ENCODE results near the gene PDIA6.
A peak's percentile ranks its signal among the peaks of the same experiment; 100 is the strongest.
"Not testable (repeated sequence)": the region's sequence is repeated elsewhere in the genome, so short reads cannot be mapped to it uniquely, and the experiment has no call there.

Gene PDIA6

GRCh38 chr2:10820978-10821695, 8.6 kb upstream of the PDIA6 start:
- H3K4me1 Mint-ChIP-seq, result no peaks in the 10 kb centered on the region
- no peak for DNase-seq (ENCODE audit: low spot score in 2 of 2)
- no peak overlapping the region for H3K27ac Mint-ChIP-seq
- ATAC-seq, result no peak
- H3K4me3 Mint-ChIP-seq, result no peak overlapping the region
- no peaks in the 10 kb centered on the region for H3K9me3 Mint-ChIP-seq
- no peaks in the 10 kb centered on the region for H3K36me3 Mint-ChIP-seq

- no peaks in the 10 kb centered on the region for H3K36me3 Mint-ChIP-seq
- ATAC-seq, result no peak
- no peak overlapping the region for H3K27ac Mint-ChIP-seq
- no peak for DNase-seq (ENCODE audit: low spot score in 2 of 2)
- H3K4me1 Mint-ChIP-seq, result no peaks in the 10 kb centered on the region
- no peaks in the 10 kb centered on the region for H3K9me3 Mint-ChIP-seq
- no peak overlapping the region for H3K4me3 Mint-ChIP-seq
Observed at GRCh38 chr2:10820562-10820961, 8.0 kb upstream of the PDIA6 start.

DNA sequence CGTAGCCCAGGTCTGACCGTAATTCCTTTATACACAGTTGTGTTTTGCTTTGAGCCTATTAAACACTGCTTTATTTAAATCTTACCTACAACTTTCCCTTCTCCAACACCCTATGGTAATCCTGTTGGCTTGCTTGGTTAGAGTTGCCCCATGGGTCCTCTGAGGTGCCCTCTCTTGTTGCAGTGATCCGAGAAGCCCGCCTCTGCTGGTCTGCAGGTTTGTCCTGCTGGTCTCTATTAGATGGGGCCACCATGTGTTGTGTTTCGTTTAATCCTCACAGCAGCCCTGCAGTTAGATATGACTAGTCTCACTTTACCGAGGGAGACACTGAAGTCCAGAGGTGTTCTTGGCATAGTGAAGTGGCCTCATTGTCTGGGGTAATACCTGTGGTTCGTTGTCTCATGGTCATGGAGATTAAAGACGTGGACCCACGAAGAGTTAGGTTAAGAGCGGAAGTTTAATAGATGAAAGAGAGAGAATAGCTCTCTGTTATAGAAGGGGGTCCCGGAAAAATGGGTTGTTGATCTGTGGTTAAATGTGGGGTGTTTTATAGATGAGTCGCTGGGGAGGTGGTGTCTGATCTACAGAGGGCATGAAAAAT, 7.2 kb upstream of the PDIA6 start:
- no peak overlapping the region for H3K27ac Mint-ChIP-seq
- no peaks in the 10 kb centered on the region for H3K36me3 Mint-ChIP-seq
- H3K4me3 Mint-ChIP-seq, result no peak overlapping the region
- no peak for ATAC-seq
- no peak for DNase-seq (ENCODE audit: low spot score in 2 of 2)
- H3K9me3 Mint-ChIP-seq, result no peaks in the 10 kb centered on the region
- H3K4me1 Mint-ChIP-seq, result no peaks in the 10 kb centered on the region

DNA sequence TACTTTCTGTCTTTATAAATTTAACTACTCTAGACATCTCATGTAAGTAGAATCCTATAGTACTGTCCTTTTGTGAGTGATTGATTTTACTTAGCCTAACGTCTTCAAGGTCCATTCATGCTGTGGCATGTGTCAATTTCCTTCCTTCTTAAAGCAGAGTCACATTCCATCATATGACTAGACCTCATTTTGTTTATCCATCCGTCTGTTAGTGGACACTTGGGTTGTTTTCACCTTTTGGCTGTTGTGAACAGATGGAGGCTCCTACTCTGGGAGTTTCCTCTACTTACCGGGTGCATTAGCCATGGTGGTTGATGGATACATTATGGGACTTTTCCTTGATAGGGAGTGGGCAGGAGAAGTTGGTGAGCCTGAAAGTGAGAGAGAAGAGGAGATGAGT, 6.4 kb upstream of the PDIA6 start:
- ATAC-seq, result no peak
- Mint-ChIP-seq H3K36me3 (no peaks in the 10 kb centered on the region), H3K4me3 (no peak overlapping the region), H3K27ac (no peak overlapping the region), H3K4me1 (no peaks in the 10 kb centered on the region), H3K9me3 (no peaks in the 10 kb centered on the region)
- no peak for DNase-seq (ENCODE audit: low spot score in 2 of 2)

DNA sequence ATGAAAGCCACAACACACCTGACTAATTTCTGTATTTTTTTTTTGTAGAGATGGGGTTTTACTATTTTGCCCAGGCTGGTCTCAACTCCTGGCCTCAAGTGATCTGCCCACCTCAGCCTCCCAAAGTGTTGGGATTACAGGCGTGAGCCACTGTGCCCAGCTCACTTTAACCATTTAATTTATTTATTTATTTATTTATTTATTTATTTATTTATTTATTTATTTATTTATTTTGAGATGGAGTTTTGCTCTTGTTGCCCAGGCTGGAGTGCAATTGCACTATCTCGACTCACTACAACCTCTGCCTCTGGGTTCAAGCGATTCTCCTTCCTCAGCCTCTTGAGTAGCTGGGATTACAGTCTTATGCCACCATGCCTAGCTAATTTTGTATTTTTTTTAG, 5.7 kb upstream of the PDIA6 start:
- not testable (repeated sequence) for H3K4me1 Mint-ChIP-seq; H3K36me3 Mint-ChIP-seq; ATAC-seq; DNase-seq (ENCODE audit: low spot score in 2 of 2); H3K4me3 Mint-ChIP-seq; H3K9me3 Mint-ChIP-seq; H3K27ac Mint-ChIP-seq

DNA sequence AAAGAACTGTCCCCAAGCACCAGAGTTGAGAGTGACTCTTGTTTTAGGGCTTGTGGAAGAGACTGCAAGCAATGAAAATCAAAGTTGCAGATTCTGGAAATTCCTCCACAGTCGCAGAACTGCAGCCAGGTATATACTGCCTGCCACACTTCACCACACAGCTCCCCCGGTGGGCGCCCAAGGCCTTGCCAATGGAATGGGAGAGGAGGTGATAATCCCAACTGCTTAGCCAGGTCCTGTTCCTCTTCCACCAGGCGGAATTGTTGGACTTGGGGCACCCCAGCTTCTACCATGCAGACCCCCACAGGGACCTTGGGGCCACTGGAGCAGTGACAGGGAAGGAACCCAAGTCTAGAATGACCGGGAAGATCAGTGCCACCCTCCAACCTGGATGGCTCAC, 4.8 kb upstream of the PDIA6 start:
- H3K27ac Mint-ChIP-seq, result no peak overlapping the region

GRCh38 chr2:10814571-10815331, 2.2 kb upstream of the PDIA6 start:
- Mint-ChIP-seq H3K4me1 (peaks cover 10% of the 10 kb centered on the region), H3K4me3 (no peak overlapping the region), H3K27ac (no peak overlapping the region), H3K9me3 (no peaks in the 10 kb centered on the region), H3K36me3 (peaks cover 29% of the 10 kb centered on the region)
- DNase-seq (ENCODE audit: low spot score in 2 of 2) (no peak), ATAC-seq (no peak)

More for the DNA sequence above, 4.8 kb upstream of the PDIA6 start:
- ATAC-seq (no peak), DNase-seq (ENCODE audit: low spot score in 2 of 2) (no peak)
- no peaks in the 10 kb centered on the region for H3K4me1 Mint-ChIP-seq
- no peak overlapping the region for H3K4me3 Mint-ChIP-seq
- H3K9me3 Mint-ChIP-seq, result no peaks in the 10 kb centered on the region
- H3K36me3 Mint-ChIP-seq, result peaks cover 6% of the 10 kb centered on the region

GRCh38 chr2:10814142-10814541, 1.6 kb upstream of the PDIA6 start:
- no peak for ATAC-seq
- H3K27ac Mint-ChIP-seq, result no peak overlapping the region
- H3K9me3 Mint-ChIP-seq, result no peaks in the 10 kb centered on the region
- no peak overlapping the region for H3K4me3 Mint-ChIP-seq
- H3K36me3 Mint-ChIP-seq, result peaks cover 35% of the 10 kb centered on the region
- DNase-seq (ENCODE audit: low spot score in 2 of 2), result no peak
- peaks cover 14% of the 10 kb centered on the region for H3K4me1 Mint-ChIP-seq

DNA sequence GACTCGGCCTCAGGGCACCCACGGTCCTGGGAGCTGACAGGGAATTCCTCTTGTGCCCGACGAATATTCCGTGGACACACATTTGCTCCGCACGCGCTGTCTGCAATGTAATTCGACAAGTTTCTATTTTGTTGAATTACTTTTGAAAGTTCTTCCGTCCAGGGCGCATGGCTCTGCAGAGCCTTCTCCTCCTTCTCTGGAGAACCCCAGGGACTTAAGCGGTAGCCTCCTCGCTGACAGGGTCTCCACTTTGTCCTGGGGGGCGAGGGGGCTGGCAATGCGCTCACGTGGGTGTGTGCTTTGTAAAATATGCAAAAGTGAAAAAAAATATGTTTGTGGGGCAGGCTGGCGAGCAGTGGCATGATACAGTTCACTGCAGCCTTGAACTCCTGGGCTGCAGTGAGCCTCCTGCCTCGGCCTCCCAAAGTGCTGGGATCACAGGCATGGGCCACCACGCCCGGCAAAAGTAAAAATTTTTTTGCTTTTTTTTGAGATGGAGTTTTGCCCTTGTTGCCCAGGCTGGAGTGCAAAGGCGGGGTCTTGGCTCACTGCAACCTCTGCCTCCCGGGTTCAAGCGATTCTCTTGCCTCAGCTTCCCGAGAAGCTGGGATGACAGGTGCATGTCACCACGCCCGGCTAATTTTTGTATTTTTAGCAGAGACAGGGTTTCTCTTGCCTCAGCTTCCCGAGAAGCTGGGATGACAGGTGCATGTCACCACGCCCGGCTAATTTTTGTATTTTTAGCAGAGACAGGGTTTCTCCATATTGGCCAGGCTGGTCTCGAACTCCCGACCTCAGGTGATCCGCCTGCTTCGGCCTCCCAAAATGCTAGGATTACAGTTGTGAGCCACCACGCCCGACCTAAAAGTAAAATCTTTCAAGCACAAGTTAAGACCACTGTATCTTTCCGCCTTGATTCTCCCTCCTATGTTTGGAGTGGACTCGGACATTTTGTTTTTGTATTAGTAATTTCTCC, 866 bp upstream of the PDIA6 start:
- not testable (repeated sequence) for H3K27ac Mint-ChIP-seq; DNase-seq (ENCODE audit: low spot score in 2 of 2); ATAC-seq; H3K9me3 Mint-ChIP-seq
- Mint-ChIP-seq H3K4me3 (peak overlapping the region; percentile 82), H3K36me3 (peaks cover 42% of the 10 kb centered on the region), H3K4me1 (peaks cover 21% of the 10 kb centered on the region)

DNA sequence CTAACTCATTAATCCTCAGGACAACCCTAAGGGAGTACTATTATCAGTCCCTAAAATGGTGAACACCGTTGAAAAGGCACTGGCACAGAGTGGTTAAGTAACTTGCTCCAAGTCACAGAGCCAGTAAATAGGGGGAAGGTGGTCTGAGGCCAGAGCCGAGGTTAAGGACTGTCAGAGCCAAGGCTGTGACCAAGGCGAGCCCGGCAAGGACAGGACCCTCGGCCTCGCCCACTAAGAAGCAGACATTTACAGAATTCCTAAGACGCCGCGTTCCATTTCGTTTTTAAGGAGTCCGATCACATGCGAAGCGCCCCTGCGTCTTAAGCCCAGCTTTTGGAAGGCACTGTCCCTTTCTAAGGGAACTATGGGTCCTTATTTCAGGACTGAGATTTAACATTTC, 1.1 kb downstream of the PDIA6 start:
- H3K4me1 Mint-ChIP-seq, result peaks cover 36% of the 10 kb centered on the region
- peaks cover 50% of the 10 kb centered on the region for H3K36me3 Mint-ChIP-seq
- H3K9me3 Mint-ChIP-seq, result no peaks in the 10 kb centered on the region
- no peak for ATAC-seq
- peak in 1 of 2 donors; percentile 59 for DNase-seq (ENCODE audit: low spot score in 2 of 2)
- H3K4me3 Mint-ChIP-seq, result peak overlapping the region; percentile 82
- H3K27ac Mint-ChIP-seq, result peak overlapping the region; percentile 86

GRCh38 chr2:10810202-10811161, 2.1 kb downstream of the PDIA6 start:
- peak overlapping the region; percentile 86 for H3K27ac Mint-ChIP-seq
- H3K36me3 Mint-ChIP-seq, result peaks cover 58% of the 10 kb centered on the region
- peaks cover 41% of the 10 kb centered on the region for H3K4me1 Mint-ChIP-seq
- ATAC-seq (peak; percentile 47), DNase-seq (ENCODE audit: low spot score in 2 of 2) (peak in 1 of 2 donors; percentile 58)
- H3K9me3 Mint-ChIP-seq, result no peaks in the 10 kb centered on the region
- H3K4me3 Mint-ChIP-seq, result peak overlapping the region; percentile 82

GRCh38 chr2:10806543-10806942, 6.0 kb downstream of the PDIA6 start:
- Mint-ChIP-seq H3K36me3 (peaks cover 80% of the 10 kb centered on the region), H3K4me1 (peaks cover 41% of the 10 kb centered on the region)

DNA sequence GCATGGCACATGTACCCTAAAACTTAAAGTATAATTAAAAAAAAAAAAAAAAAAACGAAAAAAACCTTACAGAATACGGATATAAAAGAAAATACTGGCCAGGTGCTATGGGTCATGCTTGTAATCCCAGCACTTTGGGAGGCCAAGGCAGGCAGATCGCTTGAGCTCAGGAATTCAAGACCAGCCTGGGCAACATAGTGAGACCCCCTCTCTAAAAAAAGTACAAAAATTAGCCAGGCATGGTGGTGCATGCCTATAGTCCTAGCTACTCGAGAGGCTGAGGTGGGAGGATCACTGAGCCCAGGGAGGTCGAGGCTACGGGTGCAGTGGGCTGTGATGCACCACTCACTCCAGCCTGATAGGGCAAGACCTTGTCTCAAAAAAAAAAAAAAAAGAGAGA, 6.6 kb downstream of the PDIA6 start:
- not testable (repeated sequence) for ATAC-seq; H3K9me3 Mint-ChIP-seq; H3K4me3 Mint-ChIP-seq; H3K27ac Mint-ChIP-seq; DNase-seq (ENCODE audit: low spot score in 2 of 2)
- Mint-ChIP-seq H3K4me1 (peaks cover 41% of the 10 kb centered on the region), H3K36me3 (peaks cover 80% of the 10 kb centered on the region)

More at GRCh38 chr2:10806543-10806942, 6.0 kb downstream of the PDIA6 start:
- Mint-ChIP-seq H3K4me3 (no peak overlapping the region), H3K27ac (no peak overlapping the region), H3K9me3 (no peaks in the 10 kb centered on the region)
- DNase-seq (ENCODE audit: low spot score in 2 of 2) (no peak), ATAC-seq (no peak)

DNA sequence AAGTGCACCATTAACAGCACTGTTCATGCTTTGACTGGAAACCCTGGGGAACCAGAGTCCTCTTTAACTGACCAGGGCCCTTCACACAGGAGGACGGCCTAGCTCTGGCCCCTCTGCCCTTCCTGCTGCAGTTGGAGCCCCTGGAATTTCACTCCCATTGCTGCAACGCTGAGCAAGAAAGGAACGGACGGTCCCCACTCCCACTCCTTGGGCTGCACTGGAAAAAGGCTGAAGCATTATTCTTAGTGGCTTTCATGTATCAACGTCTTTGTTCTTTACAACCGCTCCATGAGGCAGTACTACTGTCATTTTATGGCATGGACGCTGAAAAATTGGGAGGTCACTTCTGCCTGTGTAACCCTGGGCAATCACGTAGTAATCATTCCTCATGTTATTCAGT, 9.9 kb downstream of the PDIA6 start:
- Mint-ChIP-seq H3K36me3 (peaks cover 82% of the 10 kb centered on the region), H3K9me3 (no peaks in the 10 kb centered on the region), H3K27ac (peak overlapping the region; percentile 3), H3K4me1 (peaks cover 26% of the 10 kb centered on the region), H3K4me3 (no peak overlapping the region)
- ATAC-seq, result no peak
- DNase-seq (ENCODE audit: low spot score in 2 of 2), result no peak
